Measurements from ENCODE around the gene CCNY.

Gene CCNY

DNA sequence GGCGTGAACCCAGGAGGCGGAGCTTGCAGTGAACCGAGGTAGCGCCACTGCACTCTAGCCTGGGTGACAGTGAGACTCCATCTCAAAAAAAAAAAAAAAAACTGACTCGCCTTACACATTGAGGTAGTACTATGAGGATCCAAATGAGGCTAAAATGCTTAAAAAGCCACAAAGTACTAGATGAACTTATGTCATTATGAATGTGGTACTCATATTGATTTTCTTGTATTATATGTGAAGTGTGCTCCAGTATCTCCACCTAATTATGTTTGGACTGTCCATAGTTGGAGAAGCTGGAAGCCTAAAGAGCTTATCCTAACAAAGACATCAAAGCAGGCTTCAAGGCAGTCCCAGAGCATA, 9.1 kb downstream of the CCNY start:
- no peak for DNase-seq (ENCODE audit: low read depth, low spot score)
- ChIA-PET POLR2A (no interaction called here), CTCF (no interaction called here)
- TF ChIP-seq, protein P1, sequence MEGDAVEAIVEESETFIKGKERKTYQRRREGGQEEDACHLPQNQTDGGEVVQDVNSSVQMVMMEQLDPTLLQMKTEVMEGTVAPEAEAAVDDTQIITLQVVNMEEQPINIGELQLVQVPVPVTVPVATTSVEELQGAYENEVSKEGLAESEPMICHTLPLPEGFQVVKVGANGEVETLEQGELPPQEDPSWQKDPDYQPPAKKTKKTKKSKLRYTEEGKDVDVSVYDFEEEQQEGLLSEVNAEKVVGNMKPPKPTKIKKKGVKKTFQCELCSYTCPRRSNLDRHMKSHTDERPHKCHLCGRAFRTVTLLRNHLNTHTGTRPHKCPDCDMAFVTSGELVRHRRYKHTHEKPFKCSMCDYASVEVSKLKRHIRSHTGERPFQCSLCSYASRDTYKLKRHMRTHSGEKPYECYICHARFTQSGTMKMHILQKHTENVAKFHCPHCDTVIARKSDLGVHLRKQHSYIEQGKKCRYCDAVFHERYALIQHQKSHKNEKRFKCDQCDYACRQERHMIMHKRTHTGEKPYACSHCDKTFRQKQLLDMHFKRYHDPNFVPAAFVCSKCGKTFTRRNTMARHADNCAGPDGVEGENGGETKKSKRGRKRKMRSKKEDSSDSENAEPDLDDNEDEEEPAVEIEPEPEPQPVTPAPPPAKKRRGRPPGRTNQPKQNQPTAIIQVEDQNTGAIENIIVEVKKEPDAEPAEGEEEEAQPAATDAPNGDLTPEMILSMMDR (IDR thresholded peaks at IDR 0.05; ENCODE audit: insufficient read depth, low read length, missing control alignments) = no peak
- no peak overlapping the region for H3K4me3 ChIP-seq (ENCODE audit: low read depth, low read length)

GRCh38 chr10:35346248-35346647, 9.9 kb downstream of the CCNY start:
- ChIA-PET POLR2A (no interaction called here), CTCF (no interaction called here)
- no peak for DNase-seq (ENCODE audit: low read depth, low spot score)
- no peak overlapping the region for H3K4me3 ChIP-seq (ENCODE audit: low read depth, low read length)
- TF ChIP-seq, protein P1 (IDR thresholded peaks at IDR 0.05; ENCODE audit: insufficient read depth, low read length, missing control alignments) = no peak

GRCh38 chr10:35347121-35347562, 10.8 kb downstream of the CCNY start:
- ChIA-PET POLR2A (no interaction called here), CTCF (no interaction called here)
- TF ChIP-seq, protein P1 (IDR thresholded peaks at IDR 0.05; ENCODE audit: insufficient read depth, low read length, missing control alignments) = no peak
- DNase-seq (ENCODE audit: low read depth, low spot score) = no peak
- no peak overlapping the region for H3K4me3 ChIP-seq (ENCODE audit: low read depth, low read length)

GRCh38 chr10:35347899-35348608, 11.7 kb downstream of the CCNY start:
- TF ChIP-seq, protein P1 (IDR thresholded peaks at IDR 0.05; ENCODE audit: insufficient read depth, low read length, missing control alignments) = no peak
- ChIA-PET CTCF (no interaction called here), POLR2A (no interaction called here)
- no peak overlapping the region for H3K4me3 ChIP-seq (ENCODE audit: low read depth, low read length)
- no peak for DNase-seq (ENCODE audit: low read depth, low spot score)

- POLR2A ChIA-PET = no interaction called here
- TF ChIP-seq, protein P1 (IDR thresholded peaks at IDR 0.05; ENCODE audit: insufficient read depth, low read length, missing control alignments) = no peak
- DNase-seq (ENCODE audit: low read depth, low spot score) = no peak
- H3K4me3 ChIP-seq (ENCODE audit: low read depth, low read length) = no peak overlapping the region
- CTCF ChIA-PET = no interaction called here
These were observed 12.5 kb downstream of the CCNY start for GRCh38 chr10:35348609-35349388.

GRCh38 chr10:35349389-35349915, 13.1 kb downstream of the CCNY start:
- no peak overlapping the region for H3K4me3 ChIP-seq (ENCODE audit: low read depth, low read length)
- ChIA-PET POLR2A (no interaction called here), CTCF (interaction anchor here (0.9 to 1.2 kb wide), 2 partner anchors 8 to 38 kb away, joined by 3 read pairs; no protein-coding TSS in a partner anchor)
- TF ChIP-seq, protein P1 (IDR thresholded peaks at IDR 0.05; ENCODE audit: insufficient read depth, low read length, missing control alignments) = no peak
- no peak for DNase-seq (ENCODE audit: low read depth, low spot score)
